Ishikawa (cell line): ENCODE results near the gene RER1.

Source experiments
- CEBPB ChIP-seq: IDR thresholded peaks from 2 replicates; pipeline ENCODE4 v1.6.1; 2012
- CREB1 ChIP-seq: IDR thresholded peaks from 2 replicates; pipeline ENCODE4 v1.6.1; 2012; ENCODE audit warnings: low read depth
- EGR1 ChIP-seq: IDR thresholded peaks from 2 replicates; pipeline ENCODE4 v1.6.1; 2012
- EP300 ChIP-seq: IDR thresholded peaks from 2 replicates; pipeline ENCODE4 v1.6.1; 2012; ENCODE audit warnings: borderline replicate concordance
- FOXM1 ChIP-seq: IDR thresholded peaks from 2 replicates; pipeline ENCODE4 v1.6.1; 2012; ENCODE audit warnings: low read depth, borderline replicate concordance
- MAX ChIP-seq: IDR thresholded peaks from 2 replicates; pipeline ENCODE4 v1.6.1; 2012
- NFIC ChIP-seq: IDR thresholded peaks from 2 replicates; pipeline ENCODE4 v1.6.1; 2012
- RAD21 ChIP-seq: IDR thresholded peaks from 2 replicates; pipeline ENCODE4 v1.6.1; 2012; ENCODE audit warnings: low read depth
- REST ChIP-seq: IDR thresholded peaks from 2 replicates; pipeline ENCODE4 v1.6.1; 2012; ENCODE audit warnings: low read depth, mild to moderate bottlenecking
- TAF1 ChIP-seq: IDR thresholded peaks from 2 replicates; pipeline ENCODE4 v1.6.1; 2012; ENCODE audit warnings: low read depth, mild to moderate bottlenecking
- TCF12 ChIP-seq: IDR thresholded peaks from 2 replicates; pipeline ENCODE4 v1.6.1; 2012; ENCODE audit warnings: low read depth
- YY1 ChIP-seq: IDR thresholded peaks from 2 replicates; pipeline ENCODE4 v1.6.1; 2012; ENCODE audit warnings: low read depth
- TF ChIP-seq, protein P1 (sequence below): IDR thresholded peaks from 2 replicates; pipeline ENCODE4 v1.6.1; 2012

DNA sequence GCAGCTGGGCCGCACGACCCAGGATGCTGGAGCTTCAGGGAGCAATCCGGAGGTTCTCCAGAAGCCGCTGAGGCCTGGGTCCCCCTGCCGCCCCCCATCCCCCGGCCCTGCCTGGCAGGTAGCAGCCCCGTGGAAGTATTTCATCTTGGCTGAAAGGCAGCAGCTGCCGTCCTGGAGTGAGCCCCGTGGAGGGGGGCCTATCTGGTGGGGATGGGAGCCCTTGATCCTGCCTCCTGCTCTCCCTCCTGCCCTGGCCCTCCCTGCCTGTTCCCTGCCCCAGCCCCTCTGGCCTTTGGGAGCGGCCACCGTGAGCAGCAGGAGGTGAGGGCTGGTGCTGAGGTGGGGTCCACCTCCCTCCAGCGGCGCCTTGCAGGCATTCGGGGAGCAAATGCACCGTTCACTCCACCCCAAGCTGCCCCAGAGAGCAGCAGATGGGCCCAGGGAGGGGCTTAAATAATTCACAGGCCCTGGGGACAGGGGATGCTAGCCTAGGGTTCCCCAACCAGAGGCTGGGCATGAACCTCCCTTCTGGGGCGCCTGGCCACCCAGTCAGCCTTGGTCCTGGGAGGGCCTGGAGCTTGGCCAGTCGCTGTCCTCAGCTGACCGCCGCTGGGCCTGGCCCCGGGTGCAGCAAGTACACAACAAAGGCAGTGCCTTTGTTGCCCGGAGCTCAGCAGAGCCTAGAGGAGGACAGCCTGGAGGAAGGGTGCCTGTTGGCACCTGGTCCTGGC is 60.7 kb downstream of the RER1 start:
- TF ChIP-seq FOXM1, result no peak
- no peak for TF ChIP-seq CEBPB
- TF ChIP-seq RAD21, result no peak
- no peak for TF ChIP-seq REST
- no peak for TF ChIP-seq TAF1
- TF ChIP-seq MAX, result no peak
- no peak for TF ChIP-seq EP300
- TF ChIP-seq YY1, result no peak
- TF ChIP-seq, protein P1, sequence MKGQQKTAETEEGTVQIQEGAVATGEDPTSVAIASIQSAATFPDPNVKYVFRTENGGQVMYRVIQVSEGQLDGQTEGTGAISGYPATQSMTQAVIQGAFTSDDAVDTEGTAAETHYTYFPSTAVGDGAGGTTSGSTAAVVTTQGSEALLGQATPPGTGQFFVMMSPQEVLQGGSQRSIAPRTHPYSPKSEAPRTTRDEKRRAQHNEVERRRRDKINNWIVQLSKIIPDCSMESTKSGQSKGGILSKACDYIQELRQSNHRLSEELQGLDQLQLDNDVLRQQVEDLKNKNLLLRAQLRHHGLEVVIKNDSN, result no peak
- TF ChIP-seq TCF12, result no peak
- TF ChIP-seq CREB1, result no peak
- no peak for TF ChIP-seq EGR1
- TF ChIP-seq NFIC, result no peak
